ENCODE data around the gene CLTB. TPM values are rescaled to one million over a fixed set of nuclear protein-coding genes. Genes with fewer than 3 reads are reported as not detected.

Gene CLTB
- polyA plus RNA-seq, 1 donor from 2014 or later: 54.1 TPM

Other genes with a start within 250 kb of the CLTB start
- 13.7 TPM for gene SIMC1, start 178.1 kb downstream of the CLTB start, polyA plus RNA-seq
- 45.2 TPM for gene KIAA1191, start 54.8 kb downstream of the CLTB start, polyA plus RNA-seq
- 1.3 TPM for gene ARL10, start 51.1 kb downstream of the CLTB start, polyA plus RNA-seq
- 38.1 TPM for gene NOP16, start 27.9 kb downstream of the CLTB start, polyA plus RNA-seq
- 242 TPM for gene HIGD2A, start 27.8 kb downstream of the CLTB start, polyA plus RNA-seq
- 11.1 TPM for gene FAF2, start 31.8 kb upstream of the CLTB start, polyA plus RNA-seq
- gene RNF44, start 120.9 kb upstream of the CLTB start, polyA plus RNA-seq: 6.0 TPM
- not detected for gene CDHR2, start 132.8 kb upstream of the CLTB start, polyA plus RNA-seq
- 0.35 TPM for gene GPRIN1, start 193.6 kb upstream of the CLTB start, polyA plus RNA-seq
- gene SNCB, start 214.0 kb upstream of the CLTB start, polyA plus RNA-seq: not detected
- not detected for gene EIF4E1B, start 214.1 kb upstream of the CLTB start, polyA plus RNA-seq
- gene TSPAN17, start 230.9 kb upstream of the CLTB start, polyA plus RNA-seq: 19.5 TPM

Data from IgD-negative memory B cell (primary cell).